Heart right ventricle (tissue), 16 donors: ENCODE results near the gene CES3. TPM values are rescaled to one million over a fixed set of nuclear protein-coding genes. Genes with fewer than 3 reads are reported as not detected.

Source experiments
- ATAC-seq, 8 donors: fragments of 200-7000 bp; cut with Tn5 transposase; one replicate each; pipeline ENCODE4 v1.9.1; 2020; ENCODE audit warnings: mild to moderate bottlenecking in 8 of 8, moderate library complexity in 8 of 8, moderate number of reproducible peaks in 1 of 8
- DNase-seq, 2 donors: peaks; one replicate each; pipeline ENCODE4 v3.0.0-alpha.2; 2020
- H3K27ac ChIP-seq, 10 donors: fragments of 200-600 bp; sonication (generic) in 2 of 10; one replicate each; pipeline versions ENCODE4 v1.5.0 to v1.8.0; 2020 to 2022; ENCODE audit warnings: mild to moderate bottlenecking in 3 of 10
- H3K27me3 ChIP-seq, 7 donors: fragments of 200-600 bp; one replicate each; pipeline ENCODE4 v1.8.0; 2021 to 2022; ENCODE audit warnings: mild to moderate bottlenecking in 2 of 7
- H3K36me3 ChIP-seq, 9 donors: fragments of 200-600 bp; sonication (generic) in 1 of 9; one replicate each; pipeline versions ENCODE4 v1.5.0 to v1.8.0; 2020 to 2022; ENCODE audit warnings: mild to moderate bottlenecking in 2 of 9
- H3K4me1 ChIP-seq, 9 donors: fragments of 200-600 bp; sonication (generic) in 1 of 9; one replicate each; pipeline versions ENCODE4 v1.5.0 to v1.8.0; 2020 to 2022; ENCODE audit warnings: mild to moderate bottlenecking in 4 of 9
- H3K4me3 ChIP-seq, 10 donors: fragments of 200-600 bp; sonication (generic) in 2 of 10; one replicate each; pipeline versions ENCODE4 v1.5.0 to v1.8.0; 2020 to 2022; ENCODE audit warnings: mild to moderate bottlenecking in 7 of 10, moderate library complexity in 2 of 10
- H3K9me3 ChIP-seq, 11 donors: fragments of 200-600 bp in 10 of 11; sonication (generic) in 2 of 11; one replicate each; pipeline versions ENCODE4 v1.5.0 to v1.8.0; 2013 to 2022; ENCODE audit warnings: mild to moderate bottlenecking in 2 of 11, control low read depth in 1 of 11, moderate library complexity in 1 of 11
- WGBS, 2 donors: extraction: QIAGEN DNeasy Blood & Tissue Kit; methylation state at CpG; one replicate each; pipeline ENCODE4 v1.1.7; 2013; ENCODE audit warnings: inconsistent platforms in 1 of 2; 5-methylcytosine and 5-hydroxymethylcytosine counted together
- intact Hi-C, 10 donors: fragments of 100-400 bp; cut with DNase I; formaldehyde crosslinking; loops; one replicate each; pipeline versions ENCODE4 v1.11.1 to v1.14.2; 2022
- polyA plus RNA-seq, 2 donors: library from polyadenylated mRNA; stranded (reverse); fragments of 200-250 nt; gene quantifications; one replicate each; pipeline ENCODE4 v1.2.3, GENCODE V29; 2013
- total RNA-seq, 10 donors: library from RNA; stranded (reverse); fragmentation: NEBNext Ultra II Directional in 3 of 10; extraction: Animal tissue kit (Norgen Biotek cat#: 25700) in 3 of 10; gene quantifications; one replicate each; pipeline versions ENCODE4 v1.2.1 to v1.2.4, GENCODE V29; 2021 to 2023
- TF ChIP-seq, protein P1 (sequence below), 9 donors: fragments of 200-600 bp; sonication (generic) in 2 of 9; IDR thresholded peaks; one replicate each; pipeline versions ENCODE4 v1.5.0 to v1.8.0; 2021 to 2022; ENCODE audit warnings: antibody characterized with exemption in 9 of 9, mild to moderate bottlenecking in 5 of 9, moderate library complexity in 1 of 9
- donor health status: Arrhythmogenic right ventricular cardiomyopathy.
- donor health status: ischemic (EF 13 %, LVEDD 7.1; RV severe dilation, severe dysfunction).
- donor health status: healthy with polysubstance abuse.
- donor health status: DM: no; HTN: yes; CAD: no.
- donor health status: DM: no; HTN: no; CAD: no.
- donor health status: ischemic (EF 25% LVEDD 6.9; RV normal size, moderate dysfunction).
- donor health status: ischemic (EF 25% LVEDD 5.7; RV mildly dilated, moderate dysfunction).
- donor health status: healthy.
- donor health status: DM: yes; HTN: yes; CAD: no.
- donor health status: Ischemic cardiomyopathy.
- donor health status: ischemic (EF 35%, LVEDD 5.7; RV mildly dilated, moderate dysfunction).
- donor health status: nonischemic (EF 11% LVEDD 7.7; RV severe dilation, severe dysfunction).
- donor health status: DM: yes; HTN: yes; CAD: no.
- donor health status: PGD.
- donor health status: ischemic (EF 29% LVEDD 5.4; RV normal size, mild dysfunction).
- donor health status: nonischemic (EF 23%, LVEDD 6.1; RV moderate dilation, normal function).

The CES3 gene
- total and polyA plus RNA-seq, 12 donors: 0.07 to 2.8 (median 1.1) TPM

DNA sequence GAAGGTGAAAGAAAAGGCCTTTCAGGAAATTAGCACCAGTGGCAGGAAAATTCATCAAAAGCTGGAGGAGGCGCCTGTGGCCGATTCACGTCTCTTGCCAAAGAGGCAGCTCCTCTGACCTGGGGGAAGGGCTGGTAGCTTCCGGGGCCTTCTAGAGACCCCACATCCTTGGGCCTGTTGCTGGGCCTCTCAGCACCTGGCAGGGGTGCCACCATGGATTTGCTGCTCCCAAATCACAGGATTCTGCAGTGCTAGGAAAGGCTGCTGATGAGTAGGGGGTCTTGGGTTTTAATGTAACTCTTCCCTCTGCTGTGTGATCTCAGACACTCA is 56.3 kb downstream of the CES3 start:
- no peaks in the 10 kb centered on the region for H3K36me3 ChIP-seq
- intact Hi-C loops: loop anchor here in 1 of 10 donors (10.0 kb wide), 1 partner anchor 137 kb away; the partner anchor contains the start of genes B3GNT9, FBXL8 and TRADD
- no peaks in the 10 kb centered on the region for H3K9me3 ChIP-seq
- H3K27me3 ChIP-seq: peaks cover 0 to 32% (median 0%) of the 10 kb centered on the region in 7 donors
- no peak for DNase-seq
- WGBS, 2 donors: 73 to 82% methylated on average over 4 of the region's 4 CpGs
- no peak overlapping the region for H3K27ac ChIP-seq
- TF ChIP-seq, protein P1, sequence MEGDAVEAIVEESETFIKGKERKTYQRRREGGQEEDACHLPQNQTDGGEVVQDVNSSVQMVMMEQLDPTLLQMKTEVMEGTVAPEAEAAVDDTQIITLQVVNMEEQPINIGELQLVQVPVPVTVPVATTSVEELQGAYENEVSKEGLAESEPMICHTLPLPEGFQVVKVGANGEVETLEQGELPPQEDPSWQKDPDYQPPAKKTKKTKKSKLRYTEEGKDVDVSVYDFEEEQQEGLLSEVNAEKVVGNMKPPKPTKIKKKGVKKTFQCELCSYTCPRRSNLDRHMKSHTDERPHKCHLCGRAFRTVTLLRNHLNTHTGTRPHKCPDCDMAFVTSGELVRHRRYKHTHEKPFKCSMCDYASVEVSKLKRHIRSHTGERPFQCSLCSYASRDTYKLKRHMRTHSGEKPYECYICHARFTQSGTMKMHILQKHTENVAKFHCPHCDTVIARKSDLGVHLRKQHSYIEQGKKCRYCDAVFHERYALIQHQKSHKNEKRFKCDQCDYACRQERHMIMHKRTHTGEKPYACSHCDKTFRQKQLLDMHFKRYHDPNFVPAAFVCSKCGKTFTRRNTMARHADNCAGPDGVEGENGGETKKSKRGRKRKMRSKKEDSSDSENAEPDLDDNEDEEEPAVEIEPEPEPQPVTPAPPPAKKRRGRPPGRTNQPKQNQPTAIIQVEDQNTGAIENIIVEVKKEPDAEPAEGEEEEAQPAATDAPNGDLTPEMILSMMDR (IDR thresholded peaks at IDR 0.05): no peak
- peaks cover 6 to 27% (median 17%) of the 10 kb centered on the region in 9 donors for H3K4me1 ChIP-seq
- H3K4me3 ChIP-seq: no peak overlapping the region
- ATAC-seq: no peak

GRCh38 chr16:67017810-67018488 is 56.9 kb downstream of the CES3 start:
- ATAC-seq: peak in 2 of 8 donors; percentile 20 to 28
- no peak overlapping the region for H3K4me3 ChIP-seq
- peak; percentile 29 to 46 for DNase-seq
- H3K27me3 ChIP-seq: peaks cover 0 to 26% (median 0%) of the 10 kb centered on the region in 7 donors
- no peak overlapping the region for H3K27ac ChIP-seq
- 47 to 50% methylated on average over 6 of the region's 6 CpGs for WGBS, 2 donors
- H3K4me1 ChIP-seq: peaks cover 6 to 30% (median 17%) of the 10 kb centered on the region in 9 donors
- H3K36me3 ChIP-seq: no peaks in the 10 kb centered on the region
- TF ChIP-seq, protein P1 (IDR thresholded peaks at IDR 0.05): peak; percentile 18 to 69 (median 51)
- H3K9me3 ChIP-seq: no peaks in the 10 kb centered on the region
- intact Hi-C loops: loop anchor here in 1 of 10 donors (10.0 kb wide), 1 partner anchor 137 kb away; the partner anchor contains the start of genes B3GNT9, FBXL8 and TRADD

GRCh38 chr16:67019171-67019570 is 58.1 kb downstream of the CES3 start:
- Histone ChIP-seq H3K27me3 (peaks cover 0 to 14% (median 0%) of the 10 kb centered on the region in 7 donors), H3K27ac (no peak overlapping the region), H3K9me3 (no peaks in the 10 kb centered on the region), H3K4me3 (no peak overlapping the region), H3K4me1 (peaks cover 0 to 20% (median 8%) of the 10 kb centered on the region in 9 donors), H3K36me3 (no peaks in the 10 kb centered on the region)
- 89 to 91% methylated on average over 8 of the region's 8 CpGs for WGBS, 2 donors
- intact Hi-C loops: loop anchor here in 1 of 10 donors (10.0 kb wide), 1 partner anchor 136 kb away; the partner anchor contains the start of genes B3GNT9, FBXL8 and TRADD
- DNase-seq: no peak
- no peak for ATAC-seq
- TF ChIP-seq, protein P1 (IDR thresholded peaks at IDR 0.05): no peak

- 85 to 88% methylated on average over 3 of the region's 3 CpGs for WGBS, 2 donors
- no peaks in the 10 kb centered on the region for H3K27me3 ChIP-seq
- no peak overlapping the region for H3K27ac ChIP-seq
- DNase-seq: no peak
- H3K4me1 ChIP-seq: peaks cover 0 to 11% (median 0%) of the 10 kb centered on the region in 9 donors
- no peak overlapping the region for H3K4me3 ChIP-seq
- ATAC-seq: no peak
- H3K36me3 ChIP-seq: no peaks in the 10 kb centered on the region
- TF ChIP-seq, protein P1 (IDR thresholded peaks at IDR 0.05): no peak
- H3K9me3 ChIP-seq: no peaks in the 10 kb centered on the region
- intact Hi-C loops: no loop called here
These were observed 60.3 kb downstream of the CES3 start for GRCh38 chr16:67021321-67021720.
